ENCODE measurements around the gene HERPUD1. TPM values are rescaled to one million over a fixed set of nuclear protein-coding genes. Genes with fewer than 3 reads are reported as not detected.

HERPUD1 gene
- total RNA-seq, 1 donor from 2014 or later: 42.1 TPM

GRCh38 chr16:56910654-56911539 lies 21.0 kb upstream of the HERPUD1 start:
- TF ChIP-seq CTCF (conservative IDR thresholded peaks at IDR 0.05; ENCODE audit: low read depth, low read length): no peak
- no peak overlapping the region for H3K4me3 ChIP-seq (ENCODE audit: low read depth, low read length)
- DNase-seq (ENCODE audit: low read depth): no peak

- no peak for DNase-seq (ENCODE audit: low read depth)
- TF ChIP-seq CTCF (conservative IDR thresholded peaks at IDR 0.05; ENCODE audit: low read depth, low read length): no peak
- no peak overlapping the region for H3K4me3 ChIP-seq (ENCODE audit: low read depth, low read length)
These were observed 20.0 kb upstream of the HERPUD1 start for GRCh38 chr16:56911771-56912571.

GRCh38 chr16:56912746-56913708 lies 18.9 kb upstream of the HERPUD1 start:
- H3K4me3 ChIP-seq (ENCODE audit: low read depth, low read length): no peak overlapping the region
- no peak for TF ChIP-seq CTCF (conservative IDR thresholded peaks at IDR 0.05; ENCODE audit: low read depth, low read length)
- no peak for DNase-seq (ENCODE audit: low read depth)

GRCh38 chr16:56914896-56915295 lies 17.0 kb upstream of the HERPUD1 start:
- TF ChIP-seq CTCF (conservative IDR thresholded peaks at IDR 0.05; ENCODE audit: low read depth, low read length): no peak
- no peak for DNase-seq (ENCODE audit: low read depth)

GRCh38 chr16:56915336-56916119 lies 16.4 kb upstream of the HERPUD1 start:
- no peak for DNase-seq (ENCODE audit: low read depth)
- no peak for TF ChIP-seq CTCF (conservative IDR thresholded peaks at IDR 0.05; ENCODE audit: low read depth, low read length)

More at GRCh38 chr16:56914896-56915295, 17.0 kb upstream of the HERPUD1 start:
- no peak overlapping the region for H3K4me3 ChIP-seq (ENCODE audit: low read depth, low read length)

More at GRCh38 chr16:56915336-56916119, 16.4 kb upstream of the HERPUD1 start:
- H3K4me3 ChIP-seq (ENCODE audit: low read depth, low read length): no peak overlapping the region

All from epithelial cell of proximal tubule (primary cell).